ENCODE measurements around the gene EHHADH. TPM values are rescaled to one million over a fixed set of nuclear protein-coding genes. Genes with fewer than 3 reads are reported as not detected.

EHHADH gene
- total and polyA plus RNA-seq, 2 of the 13 experiments (the other 11 are each of a cell fraction or from before 2014, with no cell fraction given) = 14.5 to 38.9 TPM

GRCh38 chr3:185152410-185153170 lies 101.3 kb downstream of the EHHADH start, which contains the start of gene C3orf70 (continued):
- TF ChIP-seq NFATC3 (CRISPR knock-in tag; IDR thresholded peaks at IDR 0.05) = no peak
- 0 out of 2 replicates have a peak, but pooled peaks have one; percentile 51 for TF ChIP-seq ZNF34 (CRISPR knock-in tag; IDR thresholded peaks at IDR 0.05; ENCODE audit: borderline replicate concordance)
- TF ChIP-seq ZNF224 (CRISPR knock-in tag; IDR thresholded peaks at IDR 0.05) = no peak
- TF ChIP-seq ZBTB7B (CRISPR knock-in tag; IDR thresholded peaks at IDR 0.05) = no peak
- TF ChIP-seq ZNF710 (CRISPR knock-in tag; IDR thresholded peaks at IDR 0.05; ENCODE audit: borderline replicate concordance) = no peak
- TF ChIP-seq NCOA5 (CRISPR knock-in tag; IDR thresholded peaks at IDR 0.05) = no peak
- peak; percentile 74 for TF ChIP-seq RBFOX2 (IDR thresholded peaks at IDR 0.05; ENCODE audit: low read depth, low read length)
- no peak for TF ChIP-seq HHEX (CRISPR knock-in tag; IDR thresholded peaks at IDR 0.05)
- no peak for TF ChIP-seq MIER3 (CRISPR knock-in tag; IDR thresholded peaks at IDR 0.05; ENCODE audit: borderline replicate concordance)
- no peak for TF ChIP-seq SP1 (IDR thresholded peaks at IDR 0.05)
- TF ChIP-seq SP1 (CRISPR knock-in tag; IDR thresholded peaks at IDR 0.05) = no peak
- no peak for TF ChIP-seq ZNF737 (CRISPR knock-in tag; IDR thresholded peaks at IDR 0.05; ENCODE audit: borderline replicate concordance)
- no peak for TF ChIP-seq ZNF660 (CRISPR knock-in tag; IDR thresholded peaks at IDR 0.05; ENCODE audit: borderline replicate concordance, low read depth)
- TF ChIP-seq, protein P1, sequence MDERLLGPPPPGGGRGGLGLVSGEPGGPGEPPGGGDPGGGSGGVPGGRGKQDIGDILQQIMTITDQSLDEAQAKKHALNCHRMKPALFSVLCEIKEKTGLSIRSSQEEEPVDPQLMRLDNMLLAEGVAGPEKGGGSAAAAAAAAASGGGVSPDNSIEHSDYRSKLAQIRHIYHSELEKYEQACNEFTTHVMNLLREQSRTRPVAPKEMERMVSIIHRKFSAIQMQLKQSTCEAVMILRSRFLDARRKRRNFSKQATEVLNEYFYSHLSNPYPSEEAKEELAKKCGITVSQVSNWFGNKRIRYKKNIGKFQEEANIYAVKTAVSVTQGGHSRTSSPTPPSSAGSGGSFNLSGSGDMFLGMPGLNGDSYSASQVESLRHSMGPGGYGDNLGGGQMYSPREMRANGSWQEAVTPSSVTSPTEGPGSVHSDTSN (CRISPR knock-in tag; IDR thresholded peaks at IDR 0.05) = no peak
- no peak for TF ChIP-seq SP5 (CRISPR knock-in tag; IDR thresholded peaks at IDR 0.05; ENCODE audit: borderline replicate concordance, low read depth)
- peak; percentile 8; the same call in 1 of the 2 replicates for TF ChIP-seq STAG1 (CRISPR knock-in tag; IDR thresholded peaks at IDR 0.05)
- no peak for TF ChIP-seq ZNF549 (CRISPR knock-in tag; IDR thresholded peaks at IDR 0.05)
- TF ChIP-seq ZSCAN25 (CRISPR knock-in tag; IDR thresholded peaks at IDR 0.05) = no peak
- no peak for TF ChIP-seq GMEB1 (CRISPR knock-in tag; IDR thresholded peaks at IDR 0.05; ENCODE audit: borderline replicate concordance)
- TF ChIP-seq TAF1 (CRISPR knock-in tag; IDR thresholded peaks at IDR 0.05) = no peak; the same call in 1 of the 2 replicates
- TF ChIP-seq, protein P2, sequence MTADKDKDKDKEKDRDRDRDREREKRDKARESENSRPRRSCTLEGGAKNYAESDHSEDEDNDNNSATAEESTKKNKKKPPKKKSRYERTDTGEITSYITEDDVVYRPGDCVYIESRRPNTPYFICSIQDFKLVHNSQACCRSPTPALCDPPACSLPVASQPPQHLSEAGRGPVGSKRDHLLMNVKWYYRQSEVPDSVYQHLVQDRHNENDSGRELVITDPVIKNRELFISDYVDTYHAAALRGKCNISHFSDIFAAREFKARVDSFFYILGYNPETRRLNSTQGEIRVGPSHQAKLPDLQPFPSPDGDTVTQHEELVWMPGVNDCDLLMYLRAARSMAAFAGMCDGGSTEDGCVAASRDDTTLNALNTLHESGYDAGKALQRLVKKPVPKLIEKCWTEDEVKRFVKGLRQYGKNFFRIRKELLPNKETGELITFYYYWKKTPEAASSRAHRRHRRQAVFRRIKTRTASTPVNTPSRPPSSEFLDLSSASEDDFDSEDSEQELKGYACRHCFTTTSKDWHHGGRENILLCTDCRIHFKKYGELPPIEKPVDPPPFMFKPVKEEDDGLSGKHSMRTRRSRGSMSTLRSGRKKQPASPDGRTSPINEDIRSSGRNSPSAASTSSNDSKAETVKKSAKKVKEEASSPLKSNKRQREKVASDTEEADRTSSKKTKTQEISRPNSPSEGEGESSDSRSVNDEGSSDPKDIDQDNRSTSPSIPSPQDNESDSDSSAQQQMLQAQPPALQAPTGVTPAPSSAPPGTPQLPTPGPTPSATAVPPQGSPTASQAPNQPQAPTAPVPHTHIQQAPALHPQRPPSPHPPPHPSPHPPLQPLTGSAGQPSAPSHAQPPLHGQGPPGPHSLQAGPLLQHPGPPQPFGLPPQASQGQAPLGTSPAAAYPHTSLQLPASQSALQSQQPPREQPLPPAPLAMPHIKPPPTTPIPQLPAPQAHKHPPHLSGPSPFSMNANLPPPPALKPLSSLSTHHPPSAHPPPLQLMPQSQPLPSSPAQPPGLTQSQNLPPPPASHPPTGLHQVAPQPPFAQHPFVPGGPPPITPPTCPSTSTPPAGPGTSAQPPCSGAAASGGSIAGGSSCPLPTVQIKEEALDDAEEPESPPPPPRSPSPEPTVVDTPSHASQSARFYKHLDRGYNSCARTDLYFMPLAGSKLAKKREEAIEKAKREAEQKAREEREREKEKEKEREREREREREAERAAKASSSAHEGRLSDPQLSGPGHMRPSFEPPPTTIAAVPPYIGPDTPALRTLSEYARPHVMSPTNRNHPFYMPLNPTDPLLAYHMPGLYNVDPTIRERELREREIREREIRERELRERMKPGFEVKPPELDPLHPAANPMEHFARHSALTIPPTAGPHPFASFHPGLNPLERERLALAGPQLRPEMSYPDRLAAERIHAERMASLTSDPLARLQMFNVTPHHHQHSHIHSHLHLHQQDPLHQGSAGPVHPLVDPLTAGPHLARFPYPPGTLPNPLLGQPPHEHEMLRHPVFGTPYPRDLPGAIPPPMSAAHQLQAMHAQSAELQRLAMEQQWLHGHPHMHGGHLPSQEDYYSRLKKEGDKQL (CRISPR knock-in tag; IDR thresholded peaks at IDR 0.05; ENCODE audit: low read depth) = no peak
